ENCODE data around the gene GSK3A.

Gene GSK3A

GRCh38 chr19:42242512-42243409 is at the start of gene GSK3A:
Gene GSK3A, minus strand, starts transcription at chr19:42242602. Its CDS starts 137 bp downstream, at chr19:42242465.
- peak; percentile 91 for DNase-seq (ENCODE audit: low read depth in 2 of 2)

GRCh38 chr19:42291435-42291810 is 49.0 kb upstream of the GSK3A start:
- no peak for DNase-seq (ENCODE audit: low read depth in 2 of 2)

GRCh38 chr19:42290523-42291434 is 48.4 kb upstream of the GSK3A start:
- DNase-seq (ENCODE audit: low read depth in 2 of 2) = no peak

GRCh38 chr19:42290136-42290522 is 47.7 kb upstream of the GSK3A start:
- DNase-seq (ENCODE audit: low read depth in 2 of 2) = no peak

DNA sequence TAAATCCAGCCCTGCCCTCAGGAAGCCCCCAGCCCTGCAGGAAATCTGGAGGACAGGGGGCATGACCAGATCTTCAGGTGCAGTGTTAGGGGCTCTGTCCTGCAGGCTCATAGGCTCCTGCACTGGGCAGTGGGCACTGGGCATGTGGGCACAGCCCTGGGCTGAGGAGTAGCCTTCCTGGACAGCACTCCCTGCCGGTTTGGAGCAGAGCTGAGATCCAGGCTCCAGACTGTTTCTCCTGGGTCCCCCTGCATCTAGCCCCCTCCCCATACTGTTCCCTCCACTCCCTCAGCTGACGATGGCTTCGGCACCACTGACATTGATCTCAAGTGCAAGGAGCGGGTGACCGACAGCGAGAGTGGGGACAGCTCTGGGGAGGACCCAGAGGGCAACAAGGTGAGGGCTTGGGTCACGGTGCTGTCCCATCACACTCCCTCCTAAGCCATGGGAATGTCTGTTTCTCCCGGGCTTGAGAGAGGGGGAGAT is 47.2 kb upstream of the GSK3A start:
- no peak for DNase-seq (ENCODE audit: low read depth in 2 of 2)

- DNase-seq (ENCODE audit: low read depth in 2 of 2) = no peak
Measured at GRCh38 chr19:42288881-42289555, 46.6 kb upstream of the GSK3A start.

DNA sequence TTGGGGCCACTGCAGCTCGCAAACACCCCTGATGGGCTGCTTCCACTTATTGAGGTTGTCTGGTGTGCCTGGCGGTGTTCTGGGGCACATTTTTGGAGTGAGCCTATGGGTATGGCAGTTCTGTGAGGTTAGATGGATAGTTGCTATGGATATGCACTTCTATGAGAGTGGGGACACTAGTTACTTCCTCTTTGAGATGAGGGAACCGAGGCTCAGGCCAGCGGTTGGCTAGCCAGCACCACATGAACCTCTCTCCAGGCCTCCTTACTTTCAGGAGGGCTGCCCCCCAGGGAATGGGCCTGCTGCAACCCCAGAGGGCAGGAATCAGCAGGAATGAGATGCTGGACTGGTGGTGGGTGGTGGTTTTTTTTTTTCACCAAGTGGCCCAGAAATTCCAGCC is 46.0 kb upstream of the GSK3A start:
- no peak for DNase-seq (ENCODE audit: low read depth in 2 of 2)

DNA sequence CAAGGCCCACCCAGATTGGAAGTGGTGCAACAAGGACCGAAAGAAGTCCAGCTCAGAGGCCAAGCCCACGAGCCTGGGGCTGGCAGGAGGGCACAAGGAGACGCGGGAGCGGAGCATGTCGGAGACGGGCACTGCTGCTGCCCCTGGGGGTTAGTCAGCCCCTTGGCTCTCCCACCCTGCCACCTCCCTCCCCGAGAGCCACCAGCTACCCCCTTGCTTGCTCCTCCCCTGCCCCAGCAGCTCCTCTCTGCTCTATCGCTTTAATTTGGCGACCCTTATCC is 45.4 kb upstream of the GSK3A start:
- no peak for DNase-seq (ENCODE audit: low read depth in 2 of 2)

DNA sequence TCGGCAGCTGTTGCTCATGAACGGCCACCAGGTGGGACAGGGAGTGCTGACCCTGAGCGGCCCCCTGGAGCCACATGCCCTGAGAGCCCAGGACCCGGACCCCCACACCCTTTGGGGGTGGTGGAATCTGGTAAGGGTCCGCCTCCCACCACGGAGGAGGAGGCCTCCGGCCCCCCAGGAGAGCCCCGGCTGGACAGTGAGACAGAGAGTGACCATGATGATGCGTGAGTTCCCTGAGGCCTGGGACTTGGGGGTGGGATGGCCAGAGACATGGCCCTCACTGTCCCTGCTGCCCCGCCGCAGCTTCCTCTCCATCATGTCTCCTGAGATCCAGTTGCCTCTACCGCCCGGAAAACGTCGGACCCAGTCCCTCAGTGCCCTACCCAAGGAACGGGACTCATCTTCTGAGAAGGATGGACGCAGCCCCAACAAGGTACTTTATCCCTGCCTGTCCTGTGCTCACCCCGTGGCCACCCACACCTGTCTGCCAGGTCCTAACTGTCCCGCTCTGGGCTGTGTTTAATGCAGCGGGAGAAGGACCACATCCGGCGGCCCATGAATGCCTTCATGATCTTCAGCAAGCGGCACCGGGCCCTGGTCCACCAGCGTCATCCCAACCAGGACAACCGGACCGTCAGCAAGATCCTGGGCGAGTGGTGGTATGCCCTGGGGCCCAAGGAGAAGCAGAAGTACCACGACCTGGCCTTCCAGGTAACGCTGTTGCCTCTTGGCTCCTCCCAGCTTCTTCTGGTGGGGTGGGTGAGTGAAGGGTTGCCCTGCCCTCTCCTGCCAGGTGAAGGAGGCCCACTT is 44.8 kb upstream of the GSK3A start:
- DNase-seq (ENCODE audit: low read depth in 2 of 2) = no peak

DNA sequence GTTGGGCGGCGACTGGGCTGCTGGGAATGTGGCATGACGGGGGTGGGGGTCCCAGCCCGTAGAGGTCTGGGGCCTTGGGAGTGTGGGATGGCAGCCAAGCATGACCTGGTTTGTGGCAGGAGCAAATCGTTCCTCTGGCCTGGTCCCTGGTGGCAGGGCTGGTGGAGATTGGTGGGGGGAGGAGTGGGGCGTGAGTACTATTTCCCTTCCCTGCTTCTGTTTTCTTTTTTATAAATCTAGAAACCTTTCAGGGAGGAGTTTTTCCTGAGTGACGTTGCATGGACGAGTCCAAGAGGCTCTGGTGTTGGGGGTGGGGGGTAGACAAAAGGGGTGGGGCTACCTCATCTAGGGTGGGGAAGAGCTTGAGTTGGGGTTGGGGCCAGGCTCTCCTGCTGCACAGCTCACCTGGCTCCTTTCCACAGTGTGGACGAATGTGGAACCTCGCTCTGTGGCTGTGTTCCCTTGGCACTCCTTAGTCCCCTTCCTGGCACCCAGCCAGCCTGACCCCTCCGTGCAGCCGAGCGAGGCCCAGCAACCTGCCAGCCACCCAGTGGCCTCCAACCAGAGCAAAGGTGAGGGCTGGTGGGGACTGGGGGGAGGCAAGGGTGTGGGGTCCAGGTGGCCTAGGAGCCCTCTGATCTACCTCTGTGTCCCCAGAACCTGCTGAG is 44.1 kb upstream of the GSK3A start:
- DNase-seq (ENCODE audit: low read depth in 2 of 2) = no peak

DNA sequence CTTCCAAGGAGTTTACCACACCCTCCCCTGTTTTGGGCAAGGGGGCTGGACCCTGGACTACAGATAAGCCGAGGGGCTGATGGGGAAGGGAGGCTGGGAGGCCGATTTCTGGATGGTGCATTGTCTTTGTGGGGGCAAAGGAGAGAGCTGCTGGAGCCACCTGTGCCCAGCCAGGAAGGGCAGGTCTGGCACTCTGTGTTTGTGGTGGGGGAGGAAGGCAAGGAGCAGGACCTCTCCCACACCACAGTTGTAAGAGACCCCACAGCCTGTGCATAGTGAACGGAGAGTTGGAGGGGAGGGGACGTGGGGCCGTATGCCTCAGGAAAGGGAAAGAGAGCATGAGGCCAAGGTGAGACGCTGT is 43.6 kb upstream of the GSK3A start:
- no peak for DNase-seq (ENCODE audit: low read depth in 2 of 2)

DNA sequence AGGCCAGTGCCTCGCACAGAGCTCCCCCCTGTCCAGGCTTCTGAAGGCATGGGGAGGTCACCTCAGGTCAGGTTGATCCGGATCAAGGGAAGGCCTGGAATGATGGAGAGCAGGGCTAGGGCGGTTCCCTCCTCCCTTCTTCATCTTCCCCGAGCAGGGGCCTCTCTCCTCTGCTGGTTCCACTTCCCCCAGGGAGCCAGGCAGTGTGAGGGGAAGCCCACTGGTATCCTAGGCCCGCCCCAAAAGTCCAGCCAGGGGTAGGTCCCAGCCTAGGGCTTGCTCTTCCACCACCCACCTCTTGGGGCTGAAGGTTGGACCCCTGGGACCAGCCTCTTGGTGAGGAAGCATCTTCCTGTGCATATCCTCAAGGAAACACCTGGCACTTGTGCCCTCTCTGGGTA is 43.1 kb upstream of the GSK3A start:
- no peak for DNase-seq (ENCODE audit: low read depth in 2 of 2)

- DNase-seq (ENCODE audit: low read depth in 2 of 2) = no peak
Measured at GRCh38 chr19:42284591-42285341, 42.4 kb upstream of the GSK3A start.

GRCh38 chr19:42284066-42284501 is 41.7 kb upstream of the GSK3A start:
- DNase-seq (ENCODE audit: low read depth in 2 of 2) = peak in 1 of 2 donors; percentile 72

- peak; percentile 88 to 93 for DNase-seq (ENCODE audit: low read depth in 2 of 2)
Measured at GRCh38 chr19:42283188-42284065, 41.0 kb upstream of the GSK3A start.

DNA sequence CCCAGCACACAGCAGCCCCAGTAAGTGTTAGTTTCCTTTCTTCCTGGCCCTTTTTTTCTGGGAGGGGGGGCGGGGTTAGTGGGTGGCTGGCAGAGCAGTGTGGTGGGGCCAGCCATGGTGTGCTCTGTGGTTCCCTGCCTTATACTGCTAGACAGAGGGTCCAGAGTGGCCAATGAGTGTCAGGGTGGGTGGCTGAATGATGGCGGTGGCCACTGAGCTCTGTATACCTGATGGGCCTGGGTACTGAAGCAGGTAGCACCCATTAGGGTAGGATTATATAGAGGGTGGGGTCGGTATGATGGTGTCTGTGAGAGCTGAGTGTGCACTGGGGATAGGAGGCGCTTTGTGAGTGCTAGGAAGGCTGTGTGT is 40.4 kb upstream of the GSK3A start:
- no peak for DNase-seq (ENCODE audit: low read depth in 2 of 2)

DNA sequence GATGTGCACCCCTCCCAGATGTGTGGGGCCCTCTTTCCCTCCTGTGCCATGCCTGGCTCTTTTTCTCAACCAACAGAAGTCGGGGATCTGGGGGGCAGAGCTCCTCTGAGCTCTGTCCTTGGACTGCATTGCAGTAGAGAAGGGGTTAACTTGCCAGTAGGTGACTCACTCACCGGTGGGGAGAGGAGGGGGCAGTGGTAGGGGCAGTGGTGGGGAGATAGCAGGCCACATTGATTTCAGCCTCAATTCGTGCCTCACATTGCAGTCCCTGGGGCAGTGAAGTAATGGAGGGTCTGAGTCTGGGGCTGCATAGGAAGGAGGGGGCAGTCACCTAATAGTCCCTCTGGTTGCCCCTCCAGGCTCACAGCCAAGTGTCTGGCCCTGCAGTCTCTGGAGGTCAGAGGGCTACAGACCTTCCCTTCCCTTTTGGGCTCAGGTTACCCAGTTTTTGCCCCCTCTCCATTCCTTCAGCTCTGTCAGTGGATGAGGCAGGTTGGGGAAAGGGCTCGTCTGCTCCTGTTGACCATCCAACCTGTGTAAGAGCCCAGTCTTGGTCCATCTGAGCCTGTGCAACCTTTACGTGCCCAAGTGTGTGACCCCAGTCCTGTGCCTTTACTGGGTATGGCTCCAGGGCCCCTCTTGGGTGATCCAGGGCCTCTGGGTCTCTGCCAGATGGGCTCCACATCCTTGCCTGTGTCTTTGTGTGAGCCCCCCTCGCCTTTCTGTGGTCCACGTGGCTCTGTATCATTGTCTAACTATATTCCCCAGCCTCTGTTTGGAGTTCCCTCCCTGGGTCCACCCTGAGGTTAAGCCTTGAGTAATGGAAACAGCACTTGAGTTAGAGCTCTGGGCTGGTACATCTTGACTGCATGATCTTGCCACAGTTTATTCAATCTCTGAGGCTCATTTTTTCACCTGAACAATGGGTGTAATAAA is 39.7 kb upstream of the GSK3A start:
- DNase-seq (ENCODE audit: low read depth in 2 of 2) = no peak
